GM11168 (cell line): Measurements from ENCODE around the gene PDGFA.

Experiments used
- in situ Hi-C: fragments of 300-500 bp; cut with MboI; formaldehyde crosslinking; loops from one replicate; pipeline ENCODE4 v1.12.0; 2022; ENCODE audit warnings: low sequenced_read_pairs; ENCODE audit not compliant: unreplicated experiment

PDGFA gene

GRCh38 chr7:507623-508300 is 11.9 kb downstream of the PDGFA start:
- in situ Hi-C loops: no loop called here

- in situ Hi-C loops: no loop called here
These were observed 12.6 kb downstream of the PDGFA start for GRCh38 chr7:506921-507622.

DNA sequence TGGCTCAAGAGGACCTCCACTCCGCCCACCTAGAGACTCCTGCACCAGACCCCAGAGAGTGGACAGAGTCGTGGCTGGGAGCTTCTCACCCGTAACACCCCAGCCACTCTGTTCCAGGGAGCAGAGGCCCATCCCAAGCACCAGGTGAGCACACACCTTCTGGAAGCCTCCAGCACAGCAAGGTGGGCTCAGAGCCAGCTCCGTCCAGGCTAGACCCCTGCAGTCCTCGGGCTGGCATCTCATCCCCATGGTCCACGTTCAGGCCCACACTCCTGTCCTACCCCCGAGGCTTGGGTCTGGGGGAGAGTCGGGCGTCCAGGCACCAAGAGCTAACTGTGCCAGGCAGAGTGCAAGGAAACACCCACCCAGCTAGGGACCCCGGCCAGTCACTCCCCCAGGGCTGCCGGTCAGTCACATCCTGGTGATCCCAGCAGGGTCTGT is 13.2 kb downstream of the PDGFA start:
- in situ Hi-C loops: no loop called here

- in situ Hi-C loops: no loop called here
These were observed 14.5 kb downstream of the PDGFA start for GRCh38 chr7:505171-505570.

- in situ Hi-C loops: no loop called here
These were observed 15.2 kb downstream of the PDGFA start for GRCh38 chr7:504221-505111.

- in situ Hi-C loops: no loop called here
These were observed 16.0 kb downstream of the PDGFA start for GRCh38 chr7:503575-504111.

DNA sequence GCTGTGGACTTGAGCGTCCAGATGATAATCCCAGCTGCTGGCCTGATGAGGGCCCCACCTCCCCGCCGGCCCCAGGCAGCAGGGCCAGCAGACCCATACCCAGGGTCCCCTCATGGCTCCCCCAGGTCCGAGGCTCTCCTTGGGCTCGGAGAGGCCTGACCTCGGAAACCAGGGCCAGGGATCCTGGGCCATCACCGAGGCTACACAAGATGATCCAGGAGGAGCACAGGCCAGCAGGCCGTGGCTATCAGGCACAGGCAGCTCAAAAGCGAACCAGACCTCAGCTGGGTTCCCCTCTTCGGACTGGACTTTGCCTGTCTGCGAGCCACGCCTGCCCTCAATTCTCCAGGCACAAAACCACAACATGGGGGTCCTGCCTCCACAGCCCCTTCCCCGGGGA is 17.4 kb downstream of the PDGFA start:
- in situ Hi-C loops: no loop called here

GRCh38 chr7:501526-501925 is 18.1 kb downstream of the PDGFA start:
- in situ Hi-C loops: no loop called here

GRCh38 chr7:500521-501420 is 18.9 kb downstream of the PDGFA start:
- in situ Hi-C loops: no loop called here

DNA sequence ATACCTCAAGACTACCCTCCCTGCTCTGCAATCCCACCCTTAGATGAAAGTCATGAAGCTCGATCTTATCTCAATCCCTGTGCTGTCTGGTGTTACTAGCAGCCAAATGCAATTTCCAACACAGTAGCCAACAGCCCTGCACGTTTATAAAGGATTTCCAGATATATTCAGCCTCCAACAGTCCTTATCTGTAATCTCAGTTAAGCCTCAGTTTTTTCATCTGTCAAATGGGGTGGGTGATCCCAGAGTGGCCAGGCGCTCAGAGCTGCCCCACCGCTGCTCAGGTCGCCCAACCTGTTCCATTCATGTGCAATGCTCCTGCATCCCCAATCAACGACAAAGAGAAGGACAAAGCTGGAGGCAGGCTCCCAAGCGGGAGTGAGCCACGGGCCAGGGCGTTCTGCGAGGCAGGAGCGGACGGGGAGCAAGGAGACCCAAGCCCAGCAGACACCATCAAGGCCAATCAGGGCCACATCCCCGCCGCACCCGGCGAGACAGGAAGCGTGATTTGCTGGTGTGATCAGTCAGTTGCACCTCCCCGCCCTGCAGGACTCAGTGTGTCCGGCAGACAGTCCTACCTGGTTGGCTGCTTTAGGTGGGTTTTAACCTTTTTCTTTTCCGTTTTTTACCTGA is 19.7 kb downstream of the PDGFA start:
- in situ Hi-C loops: no loop called here

DNA sequence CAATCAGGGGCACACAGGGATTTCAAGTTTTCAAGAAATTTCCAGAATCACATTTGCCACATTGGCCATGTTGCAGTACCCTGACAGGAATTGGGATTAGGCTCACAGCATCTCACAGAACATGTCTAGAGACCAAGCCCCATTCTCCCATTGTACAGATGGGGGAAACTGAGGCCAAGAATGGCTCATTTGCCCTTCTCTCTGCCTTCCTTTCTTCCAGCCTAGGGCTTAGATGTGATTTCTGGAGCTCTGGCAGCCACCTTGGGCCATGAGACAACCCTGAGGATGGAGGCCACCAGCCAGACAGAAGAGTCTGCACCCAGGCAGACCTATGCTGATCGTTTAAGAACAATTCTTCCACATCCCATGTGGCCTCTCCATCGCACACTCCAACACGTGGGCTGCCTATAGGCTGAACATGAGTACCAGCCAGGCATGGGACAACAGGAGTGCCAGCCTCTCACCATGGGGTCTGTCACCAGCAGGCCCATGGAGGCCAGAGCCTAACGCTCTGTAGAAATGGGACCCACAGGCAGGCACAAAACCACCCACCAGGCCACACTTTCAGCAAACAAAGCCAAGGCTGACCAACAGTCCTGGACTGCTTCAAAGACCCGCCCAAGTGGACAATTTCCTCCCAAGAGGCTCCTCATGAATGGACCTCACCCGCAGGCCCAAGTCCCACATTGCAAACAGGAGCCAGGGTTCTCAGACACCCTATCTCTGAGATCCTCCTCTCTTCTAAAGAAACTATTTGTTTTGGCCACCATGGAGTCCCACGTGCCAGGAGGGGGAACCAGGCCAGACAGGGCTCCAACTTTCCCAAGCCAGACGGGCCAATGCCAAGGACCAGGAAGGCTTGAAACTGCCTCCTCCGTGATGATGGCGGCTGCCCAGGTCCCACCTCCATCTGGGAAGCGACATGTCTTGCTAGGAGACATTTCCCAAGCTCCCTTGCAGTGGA is 20.7 kb downstream of the PDGFA start:
- in situ Hi-C loops: no loop called here

DNA sequence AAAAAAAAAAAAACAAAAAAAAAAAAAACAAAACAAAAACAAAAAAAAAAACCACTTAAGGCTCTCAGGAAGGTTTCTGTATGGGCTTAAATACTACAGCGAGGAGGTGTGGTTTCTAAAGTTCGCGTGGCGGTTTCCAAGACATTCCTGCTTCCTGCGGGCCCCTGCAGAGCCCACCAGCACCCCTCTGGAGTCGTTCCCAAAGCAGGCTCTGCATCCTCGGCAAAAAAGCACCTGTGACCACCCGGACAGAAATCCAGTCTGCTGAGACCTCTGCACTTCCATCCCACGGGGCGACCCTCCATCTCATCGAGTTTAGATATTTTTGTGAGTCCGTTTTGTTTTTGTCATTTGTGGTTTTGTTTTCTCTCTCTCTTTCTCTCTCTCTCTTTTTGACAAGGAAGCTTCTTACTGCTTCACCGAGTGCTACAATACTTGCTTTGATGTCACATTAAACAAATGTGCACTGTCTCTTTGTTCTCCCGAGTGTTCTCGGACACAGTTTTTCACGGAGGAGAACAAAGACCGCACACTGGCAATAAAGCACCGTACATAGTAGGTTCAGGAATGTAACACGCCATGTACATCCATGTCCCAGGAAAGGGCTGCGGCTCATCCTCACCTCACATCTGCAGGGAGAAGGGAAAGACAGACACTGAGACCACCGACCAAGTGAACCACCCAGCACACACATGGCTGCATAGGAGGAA is 21.5 kb downstream of the PDGFA start:
- in situ Hi-C loops: no loop called here

DNA sequence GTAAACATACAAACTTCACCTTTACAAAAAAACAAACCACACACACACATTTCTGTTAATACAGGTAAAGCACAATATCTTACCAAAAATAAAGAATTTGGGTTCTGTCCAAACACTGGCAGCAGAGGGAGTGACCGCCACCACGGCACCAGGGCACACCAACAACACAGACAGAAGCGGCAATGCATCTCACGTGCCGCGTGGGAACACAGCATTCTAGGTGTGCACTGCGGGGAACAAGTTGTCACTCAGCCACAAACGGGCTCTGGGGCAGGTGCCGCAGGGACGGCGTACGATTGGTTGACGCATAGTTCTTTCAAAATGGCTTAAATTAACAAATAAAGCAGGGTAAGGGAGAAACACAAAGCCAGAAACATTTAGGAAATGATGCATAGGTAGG is 22.3 kb downstream of the PDGFA start:
- in situ Hi-C loops: no loop called here

GRCh38 chr7:496528-497295 is 22.9 kb downstream of the PDGFA start:
- in situ Hi-C loops: no loop called here

GRCh38 chr7:495761-496321 is 23.8 kb downstream of the PDGFA start:
- in situ Hi-C loops: no loop called here

DNA sequence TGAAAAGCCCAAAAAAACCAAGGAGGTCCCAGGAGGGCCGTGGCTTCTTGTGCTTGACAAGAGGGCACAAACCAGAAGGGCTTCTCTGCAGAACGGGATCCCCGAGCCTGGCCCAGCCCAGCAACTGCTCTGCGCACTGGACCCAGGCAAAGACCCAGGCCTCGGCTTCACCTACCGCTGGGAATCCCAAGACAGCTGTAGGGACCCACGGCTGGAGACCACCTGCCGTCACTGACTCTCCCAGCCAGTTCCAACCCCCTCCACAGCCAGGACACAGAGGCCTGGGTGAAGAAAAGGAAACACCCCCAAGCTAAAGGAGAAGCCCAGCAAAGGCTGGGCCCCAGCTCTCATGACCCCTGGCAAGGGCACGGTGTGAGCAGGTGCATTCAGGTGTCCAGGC is 24.3 kb downstream of the PDGFA start:
- in situ Hi-C loops: no loop called here

GRCh38 chr7:494906-495305 is 24.7 kb downstream of the PDGFA start:
- in situ Hi-C loops: no loop called here
